ENCODE data around the gene SSH2. TPM values are rescaled to one million over a fixed set of nuclear protein-coding genes. Genes with fewer than 3 reads are reported as not detected.

The SSH2 gene
- total RNA-seq, 2 donors from 2014 or later: 28.1 to 28.2 TPM

DNA sequence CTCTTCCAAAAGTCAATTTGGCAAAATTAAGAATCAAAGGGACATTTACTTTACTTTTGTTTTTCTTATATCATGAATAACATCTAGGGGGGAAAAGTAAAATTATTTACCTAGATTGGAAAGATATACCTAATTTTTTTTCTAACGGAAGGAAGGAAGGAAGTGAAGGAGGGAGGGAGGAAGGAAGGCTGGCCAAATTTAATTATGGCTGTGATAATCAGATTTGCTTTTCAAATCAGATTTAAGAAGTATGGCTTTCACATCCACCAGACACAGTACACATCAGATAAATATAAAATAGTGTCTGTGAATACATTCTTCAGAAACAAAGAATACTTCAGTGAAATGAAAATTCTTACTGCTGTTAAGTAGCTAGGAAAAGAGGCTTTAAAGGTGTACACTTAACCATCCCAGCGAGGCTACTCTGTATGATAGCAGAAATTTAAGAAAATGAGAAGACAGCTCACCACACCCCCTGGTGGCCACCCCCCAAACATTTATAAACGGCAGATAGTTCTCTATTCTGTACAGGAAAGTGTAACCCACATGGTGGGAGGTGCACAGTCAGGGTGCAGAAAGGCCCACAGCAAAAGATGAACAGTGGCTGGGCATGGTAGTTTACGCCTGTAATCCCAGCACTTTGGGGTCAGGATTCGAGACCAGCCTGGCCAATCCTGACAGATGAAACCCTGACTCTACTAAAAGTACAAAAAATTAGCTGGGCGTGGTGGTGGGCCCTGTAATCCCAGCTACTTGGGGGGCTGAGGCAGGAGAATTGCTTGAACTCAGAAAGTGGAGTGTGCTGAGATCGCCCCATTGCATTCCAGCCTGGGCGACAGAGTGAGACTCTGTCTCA, 150.8 kb downstream of the SSH2 start:
- intact Hi-C loops (cut with DNase I): loop anchor here (5.0 kb wide), 2 partner anchors 137 to 197 kb away; no protein-coding TSS in a partner anchor
- no peaks in the 10 kb centered on the region for H3K9me3 ChIP-seq
- no peaks in the 10 kb centered on the region for H3K27me3 ChIP-seq
- H3K36me3 ChIP-seq: no peaks in the 10 kb centered on the region
- H3K4me3 ChIP-seq: no peak overlapping the region
- peak; percentile 72 for TF ChIP-seq CTCF (IDR thresholded peaks at IDR 0.05)
- no peak overlapping the region for H3K9ac ChIP-seq (ENCODE audit: low read depth in 2 of 2, low read length in 2 of 2)
- H3K4me1 ChIP-seq: no peaks in the 10 kb centered on the region
- peak; percentile 69 for DNase-seq
- no peak overlapping the region for H3K27ac ChIP-seq

DNA sequence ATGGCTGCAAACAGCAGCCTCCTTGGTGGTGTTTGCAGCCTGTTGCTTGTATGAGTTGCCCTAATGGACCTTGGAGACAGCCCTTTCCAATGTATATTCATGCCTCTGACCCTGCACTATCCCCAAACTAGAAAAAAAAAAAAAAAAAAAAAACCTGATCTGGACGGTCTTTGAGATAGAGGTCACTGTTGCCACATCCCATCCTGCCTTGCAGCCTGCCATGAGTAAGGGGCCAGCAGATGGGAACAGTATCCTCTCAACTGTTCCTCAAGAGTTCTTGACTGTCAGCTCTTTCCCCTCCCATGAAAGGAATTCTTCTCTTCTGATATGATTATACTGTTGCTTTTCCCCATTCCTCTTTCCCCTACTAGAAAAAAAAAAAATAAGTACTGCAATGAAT, 152.4 kb downstream of the SSH2 start:
- Histone ChIP-seq H3K27me3 (no peaks in the 10 kb centered on the region), H3K4me3 (no peak overlapping the region), H3K36me3 (no peaks in the 10 kb centered on the region), H3K4me1 (no peaks in the 10 kb centered on the region), H3K27ac (no peak overlapping the region), H3K9me3 (no peaks in the 10 kb centered on the region), H3K9ac (ENCODE audit: low read depth in 2 of 2, low read length in 2 of 2) (no peak overlapping the region)
- DNase-seq: no peak
- intact Hi-C loops (cut with DNase I): loop anchor here (5.0 kb wide), 2 partner anchors 135 to 195 kb away; no protein-coding TSS in a partner anchor
- no peak for TF ChIP-seq CTCF (IDR thresholded peaks at IDR 0.05)

DNA sequence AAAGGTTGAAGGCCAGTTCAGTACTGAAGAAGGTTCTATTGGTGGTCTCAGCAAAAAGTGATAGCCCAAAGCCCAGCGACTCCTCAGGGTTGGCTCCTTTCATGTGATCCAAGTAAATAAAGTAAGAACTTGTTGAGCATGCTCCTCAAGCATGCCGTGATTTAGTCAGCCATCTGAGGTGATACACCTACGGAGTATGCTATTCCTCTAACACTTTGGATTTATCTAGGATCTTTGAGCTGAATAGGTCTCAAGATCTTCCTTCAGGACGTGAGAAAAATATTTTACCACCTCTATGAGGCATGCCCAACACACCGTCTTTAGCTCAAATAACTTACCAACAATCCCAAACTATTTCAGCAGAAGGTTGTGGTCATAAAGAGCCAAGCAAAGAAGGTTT, 154.0 kb downstream of the SSH2 start:
- H3K36me3 ChIP-seq: no peaks in the 10 kb centered on the region
- no peaks in the 10 kb centered on the region for H3K9me3 ChIP-seq
- DNase-seq: no peak
- no peaks in the 10 kb centered on the region for H3K27me3 ChIP-seq
- H3K27ac ChIP-seq: no peak overlapping the region
- no peak for TF ChIP-seq CTCF (IDR thresholded peaks at IDR 0.05)
- intact Hi-C loops (cut with DNase I): loop anchor here (5.0 kb wide), 2 partner anchors 134 to 194 kb away; no protein-coding TSS in a partner anchor
- H3K9ac ChIP-seq (ENCODE audit: low read depth in 2 of 2, low read length in 2 of 2): no peak overlapping the region
- no peaks in the 10 kb centered on the region for H3K4me1 ChIP-seq
- H3K4me3 ChIP-seq: no peak overlapping the region

GRCh38 chr17:29772981-29773380, 157.0 kb downstream of the SSH2 start:
- Histone ChIP-seq H3K27ac (no peak overlapping the region), H3K27me3 (no peaks in the 10 kb centered on the region), H3K4me1 (no peaks in the 10 kb centered on the region), H3K9me3 (no peaks in the 10 kb centered on the region), H3K4me3 (no peak overlapping the region), H3K9ac (ENCODE audit: low read depth in 2 of 2, low read length in 2 of 2) (no peak overlapping the region), H3K36me3 (no peaks in the 10 kb centered on the region)
- no peak for TF ChIP-seq CTCF (IDR thresholded peaks at IDR 0.05)
- no peak for DNase-seq
- intact Hi-C loops (cut with DNase I): no loop called here

DNA sequence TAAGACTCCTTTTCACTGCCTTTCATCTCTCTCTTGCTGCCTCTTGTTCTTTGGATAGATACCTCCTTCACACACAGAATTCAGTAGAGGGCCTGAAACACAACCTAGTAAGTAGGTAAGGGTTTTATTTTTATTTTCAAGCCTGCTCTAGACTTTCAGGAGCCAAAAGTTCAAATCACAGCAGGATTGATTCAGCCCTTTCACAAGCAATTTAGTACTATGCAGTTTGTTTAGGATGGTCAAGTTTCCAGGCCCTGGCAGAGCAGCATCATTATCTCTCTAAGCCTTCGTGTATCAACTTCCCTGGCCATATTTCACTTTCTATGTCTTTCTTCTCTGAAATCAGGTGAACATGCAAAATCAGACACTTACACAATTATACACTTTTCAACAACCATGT, 158.5 kb downstream of the SSH2 start:
- intact Hi-C loops (cut with DNase I): no loop called here
- no peak for DNase-seq
- Histone ChIP-seq H3K9ac (ENCODE audit: low read depth in 2 of 2, low read length in 2 of 2) (no peak overlapping the region), H3K9me3 (no peaks in the 10 kb centered on the region), H3K27me3 (no peaks in the 10 kb centered on the region), H3K36me3 (no peaks in the 10 kb centered on the region), H3K4me3 (no peak overlapping the region), H3K4me1 (no peaks in the 10 kb centered on the region), H3K27ac (no peak overlapping the region)
- TF ChIP-seq CTCF (IDR thresholded peaks at IDR 0.05): no peak
